ENCODE data around the gene GABRB1.

GABRB1 gene

DNA sequence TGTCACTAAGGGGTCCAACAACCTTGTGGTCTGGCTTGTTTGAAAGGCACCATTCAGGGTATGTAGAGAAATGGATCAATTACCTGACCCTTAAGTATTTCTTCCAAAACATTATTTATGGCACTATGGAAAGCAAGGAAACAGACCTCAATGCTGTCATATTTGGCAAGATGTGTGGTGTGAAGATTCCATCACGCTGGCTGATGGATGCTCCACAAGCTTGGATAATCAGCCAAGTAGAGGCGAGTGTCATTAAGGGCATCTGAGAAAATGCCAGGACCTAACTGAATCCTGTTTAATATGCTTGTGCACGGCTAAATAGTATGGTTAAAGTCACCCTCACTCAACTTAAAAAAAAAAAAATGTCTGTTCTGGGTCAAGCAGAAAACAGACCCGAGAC lies 311.4 kb downstream of the GABRB1 start:
- no peak overlapping the region for H2AFZ ChIP-seq (ENCODE audit: low read length)
- H3K27ac ChIP-seq (ENCODE audit: low read length), result no peak overlapping the region
- H3K27me3 ChIP-seq (replicated peaks; ENCODE audit: insufficient read depth, low read length), result no peaks in the 10 kb centered on the region
- no peaks in the 10 kb centered on the region for H3F3A ChIP-seq (ENCODE audit: insufficient read depth, low read length)
- H3K9ac ChIP-seq (ENCODE audit: low read length), result no peak overlapping the region
- no peaks in the 10 kb centered on the region for H4K20me1 ChIP-seq (ENCODE audit: insufficient read depth, low read length)
- TF ChIP-seq EZH2phosphoT487 (IDR thresholded peaks at IDR 0.05; ENCODE audit: low read length) (no peak), EZH2 (optimal IDR thresholded peaks at IDR 0.05; ENCODE audit: low read depth, low read length) (no peak)
- TF ChIP-seq, protein P1, sequence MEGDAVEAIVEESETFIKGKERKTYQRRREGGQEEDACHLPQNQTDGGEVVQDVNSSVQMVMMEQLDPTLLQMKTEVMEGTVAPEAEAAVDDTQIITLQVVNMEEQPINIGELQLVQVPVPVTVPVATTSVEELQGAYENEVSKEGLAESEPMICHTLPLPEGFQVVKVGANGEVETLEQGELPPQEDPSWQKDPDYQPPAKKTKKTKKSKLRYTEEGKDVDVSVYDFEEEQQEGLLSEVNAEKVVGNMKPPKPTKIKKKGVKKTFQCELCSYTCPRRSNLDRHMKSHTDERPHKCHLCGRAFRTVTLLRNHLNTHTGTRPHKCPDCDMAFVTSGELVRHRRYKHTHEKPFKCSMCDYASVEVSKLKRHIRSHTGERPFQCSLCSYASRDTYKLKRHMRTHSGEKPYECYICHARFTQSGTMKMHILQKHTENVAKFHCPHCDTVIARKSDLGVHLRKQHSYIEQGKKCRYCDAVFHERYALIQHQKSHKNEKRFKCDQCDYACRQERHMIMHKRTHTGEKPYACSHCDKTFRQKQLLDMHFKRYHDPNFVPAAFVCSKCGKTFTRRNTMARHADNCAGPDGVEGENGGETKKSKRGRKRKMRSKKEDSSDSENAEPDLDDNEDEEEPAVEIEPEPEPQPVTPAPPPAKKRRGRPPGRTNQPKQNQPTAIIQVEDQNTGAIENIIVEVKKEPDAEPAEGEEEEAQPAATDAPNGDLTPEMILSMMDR (IDR thresholded peaks at IDR 0.05; ENCODE audit: low read length), result no peak
- no peaks in the 10 kb centered on the region for H3K4me1 ChIP-seq (ENCODE audit: low read length)
- no peaks in the 10 kb centered on the region for H3K9me2 ChIP-seq (replicated peaks; ENCODE audit: insufficient read depth, low read length)
- H3K4me2 ChIP-seq (ENCODE audit: low read depth, low read length), result no peak overlapping the region
- no peaks in the 10 kb centered on the region for H3K79me2 ChIP-seq (ENCODE audit: low read length)
- no peaks in the 10 kb centered on the region for H3K9me3 ChIP-seq (replicated peaks; ENCODE audit: insufficient read depth, low read length)
- no peak for DNase-seq
- no peak overlapping the region for H3K4me3 ChIP-seq (ENCODE audit: low read length)
- no peaks in the 10 kb centered on the region for H3K36me3 ChIP-seq (replicated peaks; ENCODE audit: insufficient read depth, low read length)

DNA sequence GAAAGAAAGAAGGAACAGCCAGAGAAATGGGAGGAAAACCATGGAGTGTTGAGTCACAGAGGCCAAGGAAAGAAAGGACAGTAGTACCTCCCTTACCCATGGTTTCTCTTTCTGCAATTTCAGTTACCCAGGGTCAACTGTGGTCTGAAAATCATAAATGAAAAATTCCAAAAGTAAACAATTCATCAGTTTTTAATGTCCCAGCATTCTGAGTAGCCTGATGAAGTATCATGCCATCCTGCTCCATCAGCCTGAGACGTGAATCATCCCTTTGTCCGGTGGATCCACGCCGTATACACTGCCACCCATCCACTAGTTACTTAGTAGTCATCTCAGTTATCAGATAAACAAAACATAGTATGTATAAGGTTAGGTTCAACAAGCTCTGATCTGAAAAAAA lies 318.0 kb downstream of the GABRB1 start:
- Histone ChIP-seq H3K4me3 (ENCODE audit: low read length) (no peak overlapping the region), H3K27ac (ENCODE audit: low read length) (no peak overlapping the region), H3K36me3 (replicated peaks; ENCODE audit: insufficient read depth, low read length) (no peaks in the 10 kb centered on the region), H3K9me2 (replicated peaks; ENCODE audit: insufficient read depth, low read length) (no peaks in the 10 kb centered on the region), H3F3A (ENCODE audit: insufficient read depth, low read length) (no peaks in the 10 kb centered on the region), H3K79me2 (ENCODE audit: low read length) (no peaks in the 10 kb centered on the region), H3K27me3 (replicated peaks; ENCODE audit: insufficient read depth, low read length) (no peaks in the 10 kb centered on the region), H3K4me2 (ENCODE audit: low read depth, low read length) (no peak overlapping the region), H4K20me1 (ENCODE audit: insufficient read depth, low read length) (no peaks in the 10 kb centered on the region), H3K9me3 (replicated peaks; ENCODE audit: insufficient read depth, low read length) (no peaks in the 10 kb centered on the region), H3K9ac (ENCODE audit: low read length) (no peak overlapping the region), H3K4me1 (ENCODE audit: low read length) (no peaks in the 10 kb centered on the region), H2AFZ (ENCODE audit: low read length) (no peak overlapping the region)
- TF ChIP-seq EZH2phosphoT487 (IDR thresholded peaks at IDR 0.05; ENCODE audit: low read length) (no peak), EZH2 (optimal IDR thresholded peaks at IDR 0.05; ENCODE audit: low read depth, low read length) (no peak)
- TF ChIP-seq, protein P1 (IDR thresholded peaks at IDR 0.05; ENCODE audit: low read length), result no peak
- DNase-seq, result no peak

- no peaks in the 10 kb centered on the region for H3K27me3 ChIP-seq (replicated peaks; ENCODE audit: insufficient read depth, low read length)
- H3K79me2 ChIP-seq (ENCODE audit: low read length), result no peaks in the 10 kb centered on the region
- no peak overlapping the region for H2AFZ ChIP-seq (ENCODE audit: low read length)
- H3F3A ChIP-seq (ENCODE audit: insufficient read depth, low read length), result no peaks in the 10 kb centered on the region
- no peaks in the 10 kb centered on the region for H3K36me3 ChIP-seq (replicated peaks; ENCODE audit: insufficient read depth, low read length)
- DNase-seq, result no peak
- no peak overlapping the region for H3K4me3 ChIP-seq (ENCODE audit: low read length)
- no peaks in the 10 kb centered on the region for H3K9me3 ChIP-seq (replicated peaks; ENCODE audit: insufficient read depth, low read length)
- H3K4me1 ChIP-seq (ENCODE audit: low read length), result no peaks in the 10 kb centered on the region
- TF ChIP-seq EZH2phosphoT487 (IDR thresholded peaks at IDR 0.05; ENCODE audit: low read length), result no peak
- TF ChIP-seq, protein P1 (IDR thresholded peaks at IDR 0.05; ENCODE audit: low read length), result no peak
- no peak for TF ChIP-seq EZH2 (optimal IDR thresholded peaks at IDR 0.05; ENCODE audit: low read depth, low read length)
- no peaks in the 10 kb centered on the region for H4K20me1 ChIP-seq (ENCODE audit: insufficient read depth, low read length)
- no peak overlapping the region for H3K27ac ChIP-seq (ENCODE audit: low read length)
- H3K9me2 ChIP-seq (replicated peaks; ENCODE audit: insufficient read depth, low read length), result no peaks in the 10 kb centered on the region
- H3K9ac ChIP-seq (ENCODE audit: low read length), result no peak overlapping the region
- H3K4me2 ChIP-seq (ENCODE audit: low read depth, low read length), result no peak overlapping the region
These were observed 324.2 kb downstream of the GABRB1 start for GRCh38 chr4:47355568-47355967.
